ENCODE data around the gene ZBTB16. TPM values are rescaled to one million over a fixed set of nuclear protein-coding genes. Genes with fewer than 3 reads are reported as not detected.

The ZBTB16 gene
- polyA plus RNA-seq, 1 donor (not counting 4 experiments of a cell fraction or from before 2014, with no cell fraction given) = 0.18 TPM

- no peak for TF ChIP-seq CTCF (optimal IDR thresholded peaks at IDR 0.05 in 1 of 3, IDR thresholded peaks at IDR 0.05 in 1 of 3, conservative IDR thresholded peaks at IDR 0.05 in 1 of 3; ENCODE audit: extremely low read depth in 1 of 3, insufficient read depth in 2 of 3, low read length in 3 of 3)
- no peak for TF ChIP-seq EZH2 (IDR thresholded peaks at IDR 0.05; ENCODE audit: low read length)
- FAIRE-seq = no peak
- dilution Hi-C loops (cut with MboI; ENCODE audit: extremely low pct_ligation_motif_present, low sequenced_read_pairs) = no loop called here
Measured at GRCh38 chr11:114058026-114058706, 1.3 kb upstream of the ZBTB16 start.

GRCh38 chr11:114058871-114059277 is 637 bp upstream of the ZBTB16 start:
- Histone ChIP-seq H3K4me3 (ENCODE audit: control insufficient read depth in 2 of 3, extremely low read depth in 1 of 3, insufficient read depth in 2 of 3, low read depth in 1 of 3, low read length in 3 of 3) (no peak overlapping the region), H2AFZ (ENCODE audit: control insufficient read depth, low read length) (no peak overlapping the region), H3K9me1 (ENCODE audit: control insufficient read depth, extremely low read depth, insufficient read depth, low read length) (no peaks in the 10 kb centered on the region), H4K20me1 (ENCODE audit: control insufficient read depth, extremely low read depth, insufficient read depth, low read length) (no peaks in the 10 kb centered on the region), H3K4me2 (ENCODE audit: control insufficient read depth, extremely low read depth, insufficient read depth, low read depth, low read length) (no peak overlapping the region), H3K27me3 (ENCODE audit: control insufficient read depth, extremely low read depth, insufficient read depth, low read length) (peaks cover 65% of the 10 kb centered on the region), H3K36me3 (ENCODE audit: control insufficient read depth in 2 of 2, extremely low read depth in 1 of 2, insufficient read depth in 2 of 2, low read length in 2 of 2) (no peaks in the 10 kb centered on the region), H3K9ac (ENCODE audit: control insufficient read depth, extremely low read depth, insufficient read depth, low read length) (no peak overlapping the region), H3K27ac (ENCODE audit: control insufficient read depth, insufficient read depth, low read length) (no peak overlapping the region), H3K9me3 (ENCODE audit: control insufficient read depth, low read depth, low read length) (no peaks in the 10 kb centered on the region), H3K79me2 (ENCODE audit: control insufficient read depth, insufficient read depth, low read length) (no peaks in the 10 kb centered on the region), H3K4me1 (ENCODE audit: control insufficient read depth, extremely low read depth, insufficient read depth, low read length) (peaks cover 6% of the 10 kb centered on the region)
- no peak for FAIRE-seq
- dilution Hi-C loops (cut with MboI; ENCODE audit: extremely low pct_ligation_motif_present, low sequenced_read_pairs) = no loop called here
- no peak for DNase-seq (ENCODE audit: low read depth, low spot score)
- TF ChIP-seq CTCF (optimal IDR thresholded peaks at IDR 0.05 in 1 of 3, IDR thresholded peaks at IDR 0.05 in 1 of 3, conservative IDR thresholded peaks at IDR 0.05 in 1 of 3; ENCODE audit: extremely low read depth in 1 of 3, insufficient read depth in 2 of 3, low read length in 3 of 3) = no peak
- peak; percentile 77 for TF ChIP-seq EZH2 (IDR thresholded peaks at IDR 0.05; ENCODE audit: low read length)

More at GRCh38 chr11:114058026-114058706, 1.3 kb upstream of the ZBTB16 start:
- Histone ChIP-seq H4K20me1 (ENCODE audit: control insufficient read depth, extremely low read depth, insufficient read depth, low read length) (no peaks in the 10 kb centered on the region), H3K4me2 (ENCODE audit: control insufficient read depth, extremely low read depth, insufficient read depth, low read depth, low read length) (no peak overlapping the region), H3K9me1 (ENCODE audit: control insufficient read depth, extremely low read depth, insufficient read depth, low read length) (no peaks in the 10 kb centered on the region), H3K79me2 (ENCODE audit: control insufficient read depth, insufficient read depth, low read length) (no peaks in the 10 kb centered on the region), H3K4me1 (ENCODE audit: control insufficient read depth, extremely low read depth, insufficient read depth, low read length) (peaks cover 6% of the 10 kb centered on the region), H3K4me3 (ENCODE audit: control insufficient read depth in 2 of 3, extremely low read depth in 1 of 3, insufficient read depth in 2 of 3, low read depth in 1 of 3, low read length in 3 of 3) (no peak overlapping the region), H2AFZ (ENCODE audit: control insufficient read depth, low read length) (no peak overlapping the region), H3K27me3 (ENCODE audit: control insufficient read depth, extremely low read depth, insufficient read depth, low read length) (peaks cover 58% of the 10 kb centered on the region), H3K27ac (ENCODE audit: control insufficient read depth, insufficient read depth, low read length) (no peak overlapping the region), H3K9me3 (ENCODE audit: control insufficient read depth, low read depth, low read length) (no peaks in the 10 kb centered on the region), H3K36me3 (ENCODE audit: control insufficient read depth in 2 of 2, extremely low read depth in 1 of 2, insufficient read depth in 2 of 2, low read length in 2 of 2) (no peaks in the 10 kb centered on the region), H3K9ac (ENCODE audit: control insufficient read depth, extremely low read depth, insufficient read depth, low read length) (no peak overlapping the region)
- no peak for DNase-seq (ENCODE audit: low read depth, low spot score)
